AG04450 (cell line): Measurements from ENCODE around the gene GPR160. TPM values are rescaled to one million over a fixed set of nuclear protein-coding genes. Genes with fewer than 3 reads are reported as not detected.

Experiments used
- CTCF ChIA-PET: fragments of 300-600, 350-600 bp; formaldehyde crosslinking; extraction: SDS; loops from one replicate; lab custom pipeline; 2022; ENCODE audit warnings: antibody characterized with exemption, inconsistent platforms; lab: Charles Lee
- POLR2A ChIA-PET: fragments of 350-600 bp; formaldehyde crosslinking; extraction: SDS; loops from one replicate; lab custom pipeline; 2021; ENCODE audit warnings: antibody characterized with exemption, inconsistent platforms; lab: Yijun Ruan, JAX
- DNase-seq: peaks from one replicate; pipeline ENCODE4 v3.0.0-alpha.2; 2011; ENCODE audit warnings: low read depth, low spot score
- H3K27ac ChIP-seq: one replicate; pipeline ENCODE4 v1.5.1; 2012; ENCODE audit warnings: low read depth, low read length, control low read depth
- H3K27me3 ChIP-seq: one replicate; pipeline ENCODE4 v1.6.0; 2012; ENCODE audit warnings: low read length; ENCODE audit not compliant: control insufficient read depth, insufficient read depth
- H3K4me3 ChIP-seq: 2 replicates; pipeline ENCODE4 v1.5.1; 2011; ENCODE audit warnings: mild to moderate bottlenecking, low read depth, low read length, control low read depth
- H3K9me3 ChIP-seq: 2 replicates; pipeline ENCODE4 v1.5.1; 2012; ENCODE audit warnings: low read length; ENCODE audit not compliant: control insufficient read depth, insufficient read depth
- polyA plus RNA-seq: library from polyadenylated mRNA; depleted of rRNA; stranded (reverse); fragments of >200 nt; gene quantifications from 2 replicates; pipeline ENCODE4 v1.2.3, GENCODE V29; 2011
- TF ChIP-seq, protein P1 (sequence below): IDR thresholded peaks from 2 replicates; pipeline ENCODE4 v1.5.1; 2011; ENCODE audit warnings: low read depth, low read length, control low read depth, inconsistent platforms

Gene GPR160
- polyA plus RNA-seq, 1 experiment, result 0.27 TPM

DNA sequence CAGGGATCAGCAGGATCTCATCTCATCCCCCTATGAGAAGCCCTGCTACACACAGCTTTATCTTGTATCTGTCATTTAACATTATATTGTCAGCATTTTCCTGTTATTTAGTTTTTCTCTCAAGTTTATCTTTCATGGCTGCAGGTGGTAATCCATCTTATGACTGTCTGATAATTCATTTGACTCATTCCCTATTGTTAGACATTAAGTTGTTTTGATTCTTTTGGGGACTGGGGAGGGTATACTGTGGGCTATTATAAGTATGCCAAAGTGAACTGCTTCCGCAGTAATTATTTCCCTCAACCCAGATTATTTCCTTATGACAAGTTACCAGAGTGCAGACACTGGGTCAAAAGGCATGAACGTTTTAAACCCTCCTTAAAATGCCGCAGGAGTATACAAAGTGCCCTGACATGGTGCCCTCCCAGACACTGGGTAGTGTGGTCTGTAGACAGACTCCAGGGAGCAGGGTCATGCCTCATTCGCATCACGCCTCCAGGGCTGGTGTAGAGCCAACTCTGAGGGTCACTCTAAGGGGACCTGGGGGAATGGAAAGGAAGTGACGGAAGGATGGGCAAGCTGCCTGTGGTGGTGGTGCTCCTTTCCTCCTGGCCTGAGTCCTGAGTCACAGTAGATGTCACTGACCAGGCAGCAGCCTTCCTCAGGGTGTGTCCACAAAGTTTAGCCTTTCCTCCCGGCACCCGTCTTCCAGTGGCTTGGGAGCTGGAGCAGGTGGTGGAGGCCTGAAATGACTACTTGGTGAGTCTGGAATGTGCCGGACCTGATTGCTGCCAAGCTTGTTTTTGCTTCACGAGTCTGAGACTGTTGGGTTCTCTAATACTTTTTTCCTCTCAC, 11.6 kb downstream of the GPR160 start:
- no peak overlapping the region for H3K27ac ChIP-seq
- DNase-seq, result no peak
- ChIA-PET CTCF (no interaction called here), POLR2A (no interaction called here)
- H3K4me3 ChIP-seq, result no peak overlapping the region
- no peaks in the 10 kb centered on the region for H3K27me3 ChIP-seq
- no peaks in the 10 kb centered on the region for H3K9me3 ChIP-seq
- TF ChIP-seq, protein P1, sequence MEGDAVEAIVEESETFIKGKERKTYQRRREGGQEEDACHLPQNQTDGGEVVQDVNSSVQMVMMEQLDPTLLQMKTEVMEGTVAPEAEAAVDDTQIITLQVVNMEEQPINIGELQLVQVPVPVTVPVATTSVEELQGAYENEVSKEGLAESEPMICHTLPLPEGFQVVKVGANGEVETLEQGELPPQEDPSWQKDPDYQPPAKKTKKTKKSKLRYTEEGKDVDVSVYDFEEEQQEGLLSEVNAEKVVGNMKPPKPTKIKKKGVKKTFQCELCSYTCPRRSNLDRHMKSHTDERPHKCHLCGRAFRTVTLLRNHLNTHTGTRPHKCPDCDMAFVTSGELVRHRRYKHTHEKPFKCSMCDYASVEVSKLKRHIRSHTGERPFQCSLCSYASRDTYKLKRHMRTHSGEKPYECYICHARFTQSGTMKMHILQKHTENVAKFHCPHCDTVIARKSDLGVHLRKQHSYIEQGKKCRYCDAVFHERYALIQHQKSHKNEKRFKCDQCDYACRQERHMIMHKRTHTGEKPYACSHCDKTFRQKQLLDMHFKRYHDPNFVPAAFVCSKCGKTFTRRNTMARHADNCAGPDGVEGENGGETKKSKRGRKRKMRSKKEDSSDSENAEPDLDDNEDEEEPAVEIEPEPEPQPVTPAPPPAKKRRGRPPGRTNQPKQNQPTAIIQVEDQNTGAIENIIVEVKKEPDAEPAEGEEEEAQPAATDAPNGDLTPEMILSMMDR, result no peak

DNA sequence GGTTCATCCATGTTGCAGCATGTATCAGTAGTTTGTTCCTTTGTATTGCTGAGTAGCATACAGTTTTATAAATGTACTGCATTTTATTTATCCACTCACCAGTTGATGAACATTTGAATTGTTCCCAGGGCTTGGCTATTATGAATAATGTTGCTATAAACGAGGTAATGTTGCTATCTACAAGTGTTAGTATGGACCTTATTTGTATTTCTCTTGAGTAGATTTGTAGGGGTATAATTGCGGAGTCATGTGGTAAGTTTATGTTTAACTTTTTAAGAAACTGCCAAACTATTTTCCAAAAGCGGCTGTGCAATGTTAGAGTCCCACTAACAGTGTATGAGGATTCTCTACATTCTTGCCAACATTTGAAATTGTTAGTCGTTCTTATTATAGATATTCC, 13.0 kb downstream of the GPR160 start:
- no peak for DNase-seq
- H3K9me3 ChIP-seq, result no peaks in the 10 kb centered on the region
- no peak overlapping the region for H3K27ac ChIP-seq
- H3K27me3 ChIP-seq, result no peaks in the 10 kb centered on the region
- CTCF ChIA-PET, result no interaction called here
- H3K4me3 ChIP-seq, result no peak overlapping the region
- TF ChIP-seq, protein P1, result no peak
- POLR2A ChIA-PET, result no interaction called here

DNA sequence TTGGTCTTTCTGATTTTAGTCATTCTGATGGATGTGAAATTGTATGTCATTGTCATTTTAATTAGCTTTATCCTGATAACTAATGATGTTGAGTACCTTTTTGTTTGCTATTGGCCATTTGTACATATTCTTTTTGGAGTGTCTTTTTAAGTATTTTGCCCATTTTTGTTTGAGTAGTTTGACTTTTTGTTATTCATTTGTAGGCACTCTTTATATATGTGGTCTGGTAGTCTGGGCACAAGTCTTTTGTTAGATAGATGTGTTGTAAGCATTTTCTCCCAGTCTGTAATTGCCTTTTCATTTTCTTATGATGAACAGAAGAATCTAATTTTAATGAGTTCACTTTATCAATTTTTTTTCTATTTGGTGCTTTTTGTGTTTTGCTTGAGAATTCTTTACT, 14.6 kb downstream of the GPR160 start:
- ChIA-PET POLR2A (no interaction called here), CTCF (interaction anchor here (0.8 kb wide), 1 partner anchor 141 kb away, joined by 3 read pairs; no protein-coding TSS in a partner anchor)
- Histone ChIP-seq H3K9me3 (no peaks in the 10 kb centered on the region), H3K27ac (no peak overlapping the region), H3K27me3 (no peaks in the 10 kb centered on the region), H3K4me3 (no peak overlapping the region)
- DNase-seq, result no peak
- TF ChIP-seq, protein P1, result no peak

DNA sequence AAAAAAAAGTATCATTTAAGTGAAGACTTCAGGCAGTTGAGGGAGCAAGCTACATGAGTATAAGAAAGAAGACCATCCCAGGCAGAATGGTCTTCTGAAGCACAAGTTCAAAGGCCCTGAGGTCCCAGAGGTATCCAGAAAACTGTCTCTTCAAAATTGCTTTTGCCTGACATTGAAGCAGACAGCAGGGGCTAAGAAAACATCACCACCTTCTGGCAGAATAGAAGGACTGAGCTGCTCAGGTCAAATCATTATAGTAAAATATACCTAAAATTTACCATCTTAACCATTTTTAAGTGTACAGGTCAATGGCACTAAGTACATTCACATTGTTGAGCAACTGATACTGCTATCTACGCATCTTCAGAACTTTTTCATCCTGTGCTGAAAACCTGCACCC, 16.4 kb downstream of the GPR160 start:
- CTCF ChIA-PET, result interaction anchor here (0.7 to 1.7 kb wide), 5 partner anchors 14 to 193 kb away, joined by 3 to 6 read pairs (median 4); no protein-coding TSS in a partner anchor

More for the DNA sequence above, 16.4 kb downstream of the GPR160 start:
- no peak overlapping the region for H3K4me3 ChIP-seq
- no peaks in the 10 kb centered on the region for H3K27me3 ChIP-seq
- POLR2A ChIA-PET, result interaction anchor here (0.7 kb wide), 1 partner anchor 55 kb away, joined by 3 read pairs; no protein-coding TSS in a partner anchor
- TF ChIP-seq, protein P1, result peak; percentile 45
- no peak overlapping the region for H3K27ac ChIP-seq
- H3K9me3 ChIP-seq, result no peaks in the 10 kb centered on the region
- DNase-seq, result no peak
